Fibroblast of pulmonary artery (primary cell): Measurements from ENCODE around the gene PABPN1.

Experiments used
- DNase-seq: peaks from one replicate; pipeline ENCODE4 v3.0.0-alpha.2; 2010; ENCODE audit warnings: low read depth
- H3K4me3 ChIP-seq: replicated peaks from 2 replicates; pipeline ENCODE4 v1.5.1; 2011; ENCODE audit warnings: low read depth, mild to moderate bottlenecking, control low read depth, low read length, moderate library complexity
- CTCF ChIP-seq: IDR thresholded peaks from 2 replicates; pipeline ENCODE4 v1.5.1; 2011; ENCODE audit warnings: mild to moderate bottlenecking, control low read depth, low read length, inconsistent platforms; ENCODE audit errors: missing control alignments

Gene PABPN1

GRCh38 chr14:23345987-23346692, 24.9 kb downstream of the PABPN1 start:
- TF ChIP-seq CTCF: no peak
- no peak for DNase-seq

DNA sequence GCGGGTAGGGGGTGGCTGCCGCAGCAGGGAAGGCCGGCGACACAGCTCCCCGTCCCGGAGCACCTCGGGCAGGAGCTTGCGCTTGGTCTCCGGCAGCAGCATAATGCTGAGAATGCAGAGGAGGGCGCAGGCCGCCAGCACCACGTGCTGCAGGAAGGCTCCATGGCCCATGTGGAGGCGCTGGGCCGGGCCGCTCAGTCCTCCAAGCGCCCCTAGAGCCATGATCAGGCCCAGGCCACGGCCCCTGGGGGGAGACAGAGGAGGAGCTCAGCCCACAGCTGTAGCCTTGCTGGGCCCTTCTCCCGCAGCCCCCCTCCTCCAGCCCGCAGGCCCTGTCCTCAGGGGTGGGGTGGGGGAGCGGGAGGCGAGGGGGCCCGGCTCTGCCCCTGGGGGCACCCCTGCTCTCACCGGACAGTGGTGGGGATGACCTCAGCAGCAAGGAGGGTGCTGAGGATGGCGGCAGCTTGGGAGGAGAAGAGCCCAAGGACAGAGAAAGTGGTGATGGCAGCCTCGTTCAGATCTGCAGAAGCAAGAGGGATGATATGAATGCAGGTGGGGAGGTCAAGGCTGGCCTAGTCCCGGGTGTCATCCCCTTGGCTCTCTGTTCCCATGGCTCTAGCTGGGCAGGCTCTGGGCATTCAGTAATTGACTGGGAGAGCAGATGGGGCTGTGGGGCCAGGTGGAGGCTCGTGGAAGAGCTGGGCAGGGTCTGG, 25.6 kb downstream of the PABPN1 start:
- TF ChIP-seq CTCF: no peak
- no peak overlapping the region for H3K4me3 ChIP-seq

More at GRCh38 chr14:23345987-23346692, 24.9 kb downstream of the PABPN1 start:
- H3K4me3 ChIP-seq: no peak overlapping the region

GRCh38 chr14:23347406-23348296, 26.4 kb downstream of the PABPN1 start:
- H3K4me3 ChIP-seq: no peak overlapping the region
- no peak for TF ChIP-seq CTCF
- no peak for DNase-seq

More for the DNA sequence above, 25.6 kb downstream of the PABPN1 start:
- no peak for DNase-seq

DNA sequence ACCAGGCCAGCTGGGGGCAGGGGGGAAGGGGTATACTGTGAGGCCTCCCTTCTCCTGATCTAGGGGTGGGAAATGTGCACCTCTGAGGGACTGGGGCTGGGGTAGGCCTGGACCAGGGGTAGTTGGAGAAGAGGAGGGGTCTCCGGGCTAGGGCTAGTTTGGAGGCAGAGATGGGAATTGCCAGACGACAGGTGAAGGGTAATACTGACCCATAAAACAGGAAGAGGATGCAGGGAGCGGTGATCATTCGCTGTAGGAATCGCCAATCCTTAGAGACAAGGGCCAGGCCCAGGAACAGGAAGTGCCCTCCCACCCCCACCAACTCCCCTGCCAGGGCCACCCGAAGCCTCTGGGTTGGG, 27.0 kb downstream of the PABPN1 start:
- TF ChIP-seq CTCF: no peak
- H3K4me3 ChIP-seq: no peak overlapping the region
- DNase-seq: no peak

- TF ChIP-seq CTCF: no peak
- DNase-seq: no peak
- H3K4me3 ChIP-seq: no peak overlapping the region
Measured at GRCh38 chr14:23349156-23349845, 28.0 kb downstream of the PABPN1 start.

- DNase-seq: no peak
- H3K4me3 ChIP-seq: peak overlapping the region; percentile 66
- TF ChIP-seq CTCF: no peak
Measured at GRCh38 chr14:23351681-23352505, 30.6 kb downstream of the PABPN1 start.
